PFSK-1 (cell line): Measurements from ENCODE around the gene PRR11.

ENCODE experiments used
- FOXP2 ChIP-seq: optimal IDR thresholded peaks from 2 replicates; pipeline ENCODE3; 2011; ENCODE audit warnings: borderline replicate concordance, control low read depth, inconsistent platforms; ENCODE audit not compliant: insufficient read depth; ENCODE audit errors: extremely low read length, extremely low read depth
- POLR2AphosphoS5 ChIP-seq: IDR thresholded peaks from 2 replicates; pipeline ENCODE4 v1.6.1; 2012; ENCODE audit warnings: low read depth, mild to moderate bottlenecking, control low read depth, low read length, moderate library complexity
- SIN3A ChIP-seq: IDR thresholded peaks from 2 replicates; pipeline ENCODE4 v1.6.1; 2012; ENCODE audit warnings: mild to moderate bottlenecking, low read length, moderate library complexity, borderline replicate concordance; ENCODE audit not compliant: insufficient read depth
- TAF1 ChIP-seq: IDR thresholded peaks from 2 replicates; pipeline ENCODE4 v1.6.1; 2012; ENCODE audit warnings: low read length, control low read depth, borderline replicate concordance; ENCODE audit not compliant: insufficient read depth
- TF ChIP-seq, protein P1 (sequence below), 2 experiments: IDR thresholded peaks; 2 replicates each; pipeline versions ENCODE4 v1.6.1 to v1.8.0; 2011 to 2012; ENCODE audit warnings: low read depth in 2 of 2, low read length in 2 of 2, control low read depth in 1 of 2, inconsistent platforms in 1 of 2, mild to moderate bottlenecking in 1 of 2, moderate library complexity in 1 of 2; ENCODE audit not compliant: insufficient read depth in 1 of 2

The PRR11 gene

GRCh38 chr17:59186850-59187249 lies 31.3 kb downstream of the PRR11 start:
- TF ChIP-seq TAF1 = no peak

GRCh38 chr17:59190806-59191205 lies 35.3 kb downstream of the PRR11 start:
- TF ChIP-seq, protein P1, sequence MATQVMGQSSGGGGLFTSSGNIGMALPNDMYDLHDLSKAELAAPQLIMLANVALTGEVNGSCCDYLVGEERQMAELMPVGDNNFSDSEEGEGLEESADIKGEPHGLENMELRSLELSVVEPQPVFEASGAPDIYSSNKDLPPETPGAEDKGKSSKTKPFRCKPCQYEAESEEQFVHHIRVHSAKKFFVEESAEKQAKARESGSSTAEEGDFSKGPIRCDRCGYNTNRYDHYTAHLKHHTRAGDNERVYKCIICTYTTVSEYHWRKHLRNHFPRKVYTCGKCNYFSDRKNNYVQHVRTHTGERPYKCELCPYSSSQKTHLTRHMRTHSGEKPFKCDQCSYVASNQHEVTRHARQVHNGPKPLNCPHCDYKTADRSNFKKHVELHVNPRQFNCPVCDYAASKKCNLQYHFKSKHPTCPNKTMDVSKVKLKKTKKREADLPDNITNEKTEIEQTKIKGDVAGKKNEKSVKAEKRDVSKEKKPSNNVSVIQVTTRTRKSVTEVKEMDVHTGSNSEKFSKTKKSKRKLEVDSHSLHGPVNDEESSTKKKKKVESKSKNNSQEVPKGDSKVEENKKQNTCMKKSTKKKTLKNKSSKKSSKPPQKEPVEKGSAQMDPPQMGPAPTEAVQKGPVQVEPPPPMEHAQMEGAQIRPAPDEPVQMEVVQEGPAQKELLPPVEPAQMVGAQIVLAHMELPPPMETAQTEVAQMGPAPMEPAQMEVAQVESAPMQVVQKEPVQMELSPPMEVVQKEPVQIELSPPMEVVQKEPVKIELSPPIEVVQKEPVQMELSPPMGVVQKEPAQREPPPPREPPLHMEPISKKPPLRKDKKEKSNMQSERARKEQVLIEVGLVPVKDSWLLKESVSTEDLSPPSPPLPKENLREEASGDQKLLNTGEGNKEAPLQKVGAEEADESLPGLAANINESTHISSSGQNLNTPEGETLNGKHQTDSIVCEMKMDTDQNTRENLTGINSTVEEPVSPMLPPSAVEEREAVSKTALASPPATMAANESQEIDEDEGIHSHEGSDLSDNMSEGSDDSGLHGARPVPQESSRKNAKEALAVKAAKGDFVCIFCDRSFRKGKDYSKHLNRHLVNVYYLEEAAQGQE (IDR thresholded peaks at IDR 0.05; ENCODE audit: insufficient read depth in 1 of 2, low read depth in 2 of 2, low read length in 2 of 2) = no peak
- TF ChIP-seq TAF1 = no peak
- no peak for TF ChIP-seq SIN3A
- TF ChIP-seq POLR2AphosphoS5 = no peak
- TF ChIP-seq FOXP2 = no peak

- TF ChIP-seq POLR2AphosphoS5 (no peak), TAF1 (no peak), FOXP2 (no peak), SIN3A (no peak)
- TF ChIP-seq, protein P1 (IDR thresholded peaks at IDR 0.05; ENCODE audit: insufficient read depth in 1 of 2, low read depth in 2 of 2, low read length in 2 of 2) = no peak
Measured at GRCh38 chr17:59193336-59193862, 37.9 kb downstream of the PRR11 start.

DNA sequence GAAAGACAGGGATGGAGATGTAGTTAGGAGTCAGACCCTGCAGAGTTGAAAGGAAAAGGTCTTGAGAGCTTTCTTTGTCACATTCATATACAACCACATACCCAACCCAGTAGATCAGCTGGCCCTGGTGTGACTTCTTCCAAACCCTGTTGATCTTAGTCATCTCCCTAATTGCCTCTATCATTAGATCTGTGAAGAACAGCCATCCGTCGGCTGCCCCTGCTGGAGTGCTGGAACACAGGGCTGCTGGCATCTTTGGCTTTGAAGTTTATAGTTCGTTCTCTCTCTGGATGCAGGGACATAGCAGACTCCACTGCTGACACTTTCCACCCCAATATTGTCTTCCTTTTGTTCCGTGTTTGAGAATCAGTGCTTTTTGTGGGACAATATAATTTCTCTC lies 43.9 kb downstream of the PRR11 start:
- TF ChIP-seq, protein P1 (IDR thresholded peaks at IDR 0.05; ENCODE audit: insufficient read depth in 1 of 2, low read depth in 2 of 2, low read length in 2 of 2) = no peak
- TF ChIP-seq TAF1 = no peak
- TF ChIP-seq POLR2AphosphoS5 = no peak
- no peak for TF ChIP-seq SIN3A
- no peak for TF ChIP-seq FOXP2

DNA sequence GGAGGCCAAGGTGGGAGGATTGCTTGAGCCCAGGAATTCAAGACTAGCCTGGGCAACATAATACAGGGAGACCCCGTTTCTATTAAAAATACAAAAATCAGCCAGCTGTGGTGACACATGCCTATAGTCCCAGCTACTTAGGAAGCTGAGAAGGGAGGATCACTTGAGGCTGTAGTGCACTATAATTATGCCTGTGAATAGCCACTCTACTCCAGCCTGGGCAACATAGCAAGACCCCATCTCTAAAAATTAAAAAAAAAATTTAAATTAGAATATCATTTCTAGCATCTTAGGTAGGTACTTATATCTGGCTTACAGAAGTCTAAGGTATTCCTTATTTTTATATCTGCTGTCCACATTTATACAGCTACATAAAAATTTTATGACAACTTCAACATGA lies 46.8 kb downstream of the PRR11 start:
- TF ChIP-seq FOXP2 (no peak), SIN3A (no peak), POLR2AphosphoS5 (no peak)

DNA sequence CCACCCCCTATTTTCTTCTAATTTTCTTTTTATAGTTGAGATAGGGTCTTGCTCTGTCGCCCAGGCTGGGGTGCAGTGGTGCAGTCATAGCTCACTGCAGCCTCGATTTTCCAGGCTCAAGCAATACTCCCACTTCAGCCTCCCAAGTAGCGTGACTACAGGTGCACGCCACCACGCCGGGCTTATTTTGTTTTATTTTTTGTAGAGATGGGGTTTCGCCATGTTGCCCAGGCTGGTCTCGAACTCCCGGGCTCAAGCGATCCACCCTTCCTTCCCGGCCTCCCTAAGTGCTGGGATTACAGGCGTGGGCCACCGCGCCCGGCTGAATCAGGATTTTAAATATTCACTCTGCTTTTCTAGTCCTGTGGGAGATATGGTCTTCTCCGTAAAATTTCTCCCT lies 63.8 kb downstream of the PRR11 start:
- TF ChIP-seq FOXP2 = no peak
- TF ChIP-seq, protein P1 (IDR thresholded peaks at IDR 0.05; ENCODE audit: insufficient read depth in 1 of 2, low read depth in 2 of 2, low read length in 2 of 2) = no peak
- TF ChIP-seq SIN3A = no peak
- TF ChIP-seq TAF1 = no peak
- TF ChIP-seq POLR2AphosphoS5 = no peak
